ENCODE data around the gene USE1.

USE1 gene

DNA sequence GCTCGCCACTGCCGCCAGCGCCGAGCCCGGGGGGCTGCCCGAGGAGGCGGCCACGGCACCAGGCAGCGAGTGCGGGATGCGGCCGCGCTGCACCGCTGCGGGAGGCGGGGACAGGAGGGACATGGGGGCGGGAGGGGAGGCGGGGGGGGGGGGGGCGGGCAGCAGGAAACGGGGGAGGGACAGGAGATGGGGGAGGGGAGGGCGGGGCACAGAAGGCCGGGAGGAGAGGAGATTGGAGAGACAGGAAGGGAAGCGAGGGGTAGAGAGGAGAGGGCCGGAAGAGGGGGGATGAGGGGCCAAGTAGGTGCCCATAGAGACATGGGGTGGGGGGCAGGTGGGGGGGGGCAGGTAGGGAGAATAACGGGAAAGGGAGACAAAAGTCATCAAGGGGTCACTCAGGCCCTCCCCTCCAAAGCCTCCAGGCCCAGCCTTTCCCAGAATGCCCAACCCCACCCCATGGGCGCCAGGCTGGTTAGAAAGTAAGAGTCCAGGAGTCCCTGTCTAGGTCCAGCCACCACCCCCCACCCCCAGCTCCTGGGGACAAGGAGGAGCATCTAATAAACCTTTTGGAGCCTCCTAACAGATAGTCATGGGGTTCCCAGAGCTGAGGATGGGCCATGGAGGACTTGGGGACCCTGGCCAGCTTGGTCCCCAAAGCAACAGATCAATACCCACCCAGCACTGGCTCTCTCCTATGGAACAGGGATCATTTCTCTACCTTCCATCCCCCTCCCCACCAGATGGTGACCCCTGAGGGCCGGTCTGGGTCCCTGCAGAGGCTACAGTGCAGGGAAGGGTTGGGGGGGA is 21.0 kb downstream of the USE1 start:
- DNase-seq = no peak

DNA sequence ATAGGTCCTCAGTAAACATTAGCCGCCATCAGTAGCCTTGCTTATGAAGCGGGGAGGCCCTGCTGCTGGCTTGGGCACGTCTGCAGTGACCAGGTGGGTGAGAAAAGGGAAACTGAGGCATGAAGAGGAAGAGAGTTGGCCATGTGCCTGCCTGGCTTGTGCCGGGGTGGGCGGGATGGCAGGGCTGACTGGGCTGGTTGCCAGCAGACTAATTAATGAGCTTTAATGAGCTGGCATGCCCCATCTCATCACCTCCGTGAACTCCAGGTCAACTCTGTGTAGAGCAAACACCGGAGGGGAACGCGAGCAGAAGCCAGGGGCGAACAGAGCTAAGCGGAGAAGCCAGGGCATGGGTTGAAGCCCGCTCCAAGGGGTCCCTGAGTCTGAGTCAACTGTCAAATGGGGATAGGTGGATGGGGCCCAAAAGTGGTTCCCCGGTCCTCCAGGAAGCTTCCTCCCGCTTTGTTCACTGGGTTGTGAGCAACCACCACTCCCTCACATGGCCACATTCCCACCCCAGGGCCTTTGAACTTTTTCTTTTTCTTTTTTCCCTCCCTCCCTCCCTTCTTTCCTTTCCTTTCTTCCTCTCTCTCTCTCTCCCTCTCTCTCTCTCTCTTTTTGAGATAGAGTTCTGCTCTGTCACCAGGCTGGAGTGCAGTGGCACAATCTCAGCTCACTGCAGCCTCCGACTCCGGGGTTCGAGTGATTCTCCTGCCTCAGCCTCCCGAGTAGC is 21.8 kb downstream of the USE1 start:
- DNase-seq = no peak

DNA sequence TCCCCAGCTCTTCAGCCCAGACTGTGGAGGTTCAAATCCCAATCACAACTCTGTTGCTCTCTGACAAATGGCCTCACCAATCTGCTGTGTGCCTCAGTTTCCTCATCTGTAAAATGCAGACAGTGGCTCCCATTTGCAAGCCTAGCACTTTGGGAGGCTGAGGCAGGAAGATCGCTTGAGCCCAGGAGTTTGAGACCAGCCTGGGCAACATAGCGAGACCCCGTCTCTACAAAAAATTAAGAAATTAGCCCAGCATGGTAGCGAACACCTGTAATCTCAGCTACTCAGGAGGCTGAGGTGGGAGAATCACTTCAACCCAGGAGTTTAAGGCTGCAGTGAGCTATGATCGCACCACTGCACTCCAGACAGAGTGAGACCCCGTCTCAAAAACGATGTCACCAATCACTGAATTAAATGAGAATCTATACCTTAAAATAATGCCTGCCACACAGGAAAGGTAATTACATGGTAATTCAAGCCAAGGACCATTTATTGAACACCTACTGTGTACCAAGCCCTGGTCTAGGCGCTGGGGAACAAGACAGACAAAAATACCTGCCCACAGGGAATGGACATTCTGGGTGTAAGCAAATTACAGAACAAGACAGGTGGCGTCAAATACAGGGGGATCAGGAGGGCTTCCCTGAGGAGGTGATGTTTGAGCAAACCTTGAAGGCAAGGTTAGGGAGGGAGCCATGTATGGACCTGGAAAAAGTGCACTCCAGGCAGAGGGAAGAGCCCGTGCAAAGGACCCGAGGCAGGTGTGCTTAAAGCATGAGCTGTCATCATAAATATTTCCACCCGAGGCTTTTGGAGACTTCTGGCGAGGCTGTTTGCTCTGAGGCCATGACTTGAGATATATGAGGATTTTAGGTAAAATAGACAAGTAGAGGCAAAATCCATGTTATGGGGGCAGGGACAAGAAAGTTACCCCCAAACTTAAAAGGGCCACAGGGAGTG is 22.9 kb downstream of the USE1 start:
- DNase-seq = no peak

- DNase-seq = peak; percentile 40
Measured at GRCh38 chr19:17240062-17240752, 25.1 kb downstream of the USE1 start.

- DNase-seq = no peak
Measured at GRCh38 chr19:17240826-17241399, 25.8 kb downstream of the USE1 start.

DNA sequence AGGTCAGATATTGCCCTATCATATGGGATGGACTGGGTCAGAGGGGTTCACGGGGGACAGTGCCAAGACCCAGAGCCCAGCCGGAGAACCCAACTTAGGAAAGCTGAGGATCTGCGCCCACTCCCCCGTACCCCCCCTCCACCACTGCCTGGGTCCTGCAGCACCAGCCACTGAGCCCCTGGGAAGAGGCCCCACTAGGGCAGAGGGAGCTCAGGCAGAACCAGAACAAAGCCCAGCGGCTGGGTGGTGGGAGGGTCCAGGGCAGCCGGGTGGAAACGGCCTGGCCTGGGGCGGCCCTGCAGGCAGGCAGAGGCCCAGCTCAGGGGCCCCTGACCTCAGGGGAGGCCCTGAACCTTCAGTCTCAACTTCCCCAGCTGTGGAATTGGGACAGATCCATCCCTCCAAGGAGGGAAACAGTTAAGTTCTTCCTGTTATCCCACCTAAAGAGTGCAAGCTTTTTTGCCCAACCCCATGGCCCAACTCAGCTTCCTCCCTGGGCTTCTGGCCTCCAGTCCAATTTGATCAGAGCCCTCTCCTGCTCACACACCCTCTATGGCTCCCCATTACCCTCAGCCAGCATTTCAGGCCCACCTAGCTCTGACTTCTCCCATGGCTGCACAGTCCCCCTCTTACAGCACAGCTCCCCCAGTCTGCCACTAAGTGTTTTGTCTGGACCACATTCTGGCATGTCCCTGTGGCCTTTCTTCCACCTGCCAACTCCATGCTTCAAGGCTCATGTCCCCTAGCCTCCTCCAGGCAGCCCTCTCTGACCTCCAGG is 27.5 kb downstream of the USE1 start:
- no peak for DNase-seq

- DNase-seq = peak; percentile 21
Measured at GRCh38 chr19:17243211-17243829, 28.2 kb downstream of the USE1 start.

GRCh38 chr19:17243830-17244617 is 28.9 kb downstream of the USE1 start:
- DNase-seq = peak; percentile 70

DNA sequence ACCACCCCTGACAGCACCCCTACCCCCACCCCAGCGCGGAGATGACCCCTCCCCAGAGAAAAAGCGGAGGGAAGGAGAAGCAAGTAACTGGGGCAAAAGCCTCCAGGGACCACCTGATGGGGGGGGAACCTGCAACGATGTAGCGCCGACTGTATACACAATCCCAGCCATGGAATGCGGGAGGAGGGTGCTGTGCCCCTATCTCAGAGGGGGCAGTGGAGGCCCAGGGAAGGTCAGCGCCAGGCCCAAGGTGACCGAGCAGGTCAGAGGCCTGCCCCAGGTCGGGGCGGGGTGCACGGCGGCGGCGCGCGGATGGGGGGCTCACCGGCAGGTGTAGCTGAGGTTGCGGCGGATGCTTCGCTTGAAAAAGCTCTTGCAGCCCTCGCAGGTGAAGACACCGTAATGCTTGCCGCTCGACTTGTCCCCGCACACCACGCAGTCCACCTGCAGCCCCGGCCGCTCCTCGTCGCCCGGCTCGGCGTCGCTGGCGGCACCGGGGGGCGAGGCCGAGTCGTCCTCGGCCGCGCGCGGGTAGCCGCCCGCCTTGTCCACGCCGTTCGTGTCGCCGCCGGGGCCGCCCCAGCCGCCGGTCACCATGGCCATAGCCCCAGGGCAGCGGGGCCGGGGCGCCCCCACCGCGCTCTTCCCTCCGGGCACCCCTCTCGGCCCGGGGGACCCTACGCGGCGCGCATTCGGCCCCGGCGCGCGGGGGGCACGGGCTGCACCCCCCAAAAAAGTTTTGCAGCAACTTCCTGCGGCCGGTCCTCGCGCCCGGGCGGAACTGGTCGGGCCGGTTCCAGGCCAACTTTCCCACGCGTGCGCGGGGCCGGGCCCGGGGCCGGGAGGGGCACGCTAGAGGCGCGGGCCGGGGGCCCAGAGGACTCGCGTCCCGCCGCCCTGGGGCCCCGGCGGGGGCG is 29.7 kb downstream of the USE1 start:
- DNase-seq = peak; percentile 44

GRCh38 chr19:17245535-17245984 is 30.4 kb downstream of the USE1 start, which contains the start of gene NR2F6:
NR2F6 (minus strand) TSS chr19:17245919; CDS start chr19:17245220, 699 bp downstream.
- no peak for DNase-seq

DNA sequence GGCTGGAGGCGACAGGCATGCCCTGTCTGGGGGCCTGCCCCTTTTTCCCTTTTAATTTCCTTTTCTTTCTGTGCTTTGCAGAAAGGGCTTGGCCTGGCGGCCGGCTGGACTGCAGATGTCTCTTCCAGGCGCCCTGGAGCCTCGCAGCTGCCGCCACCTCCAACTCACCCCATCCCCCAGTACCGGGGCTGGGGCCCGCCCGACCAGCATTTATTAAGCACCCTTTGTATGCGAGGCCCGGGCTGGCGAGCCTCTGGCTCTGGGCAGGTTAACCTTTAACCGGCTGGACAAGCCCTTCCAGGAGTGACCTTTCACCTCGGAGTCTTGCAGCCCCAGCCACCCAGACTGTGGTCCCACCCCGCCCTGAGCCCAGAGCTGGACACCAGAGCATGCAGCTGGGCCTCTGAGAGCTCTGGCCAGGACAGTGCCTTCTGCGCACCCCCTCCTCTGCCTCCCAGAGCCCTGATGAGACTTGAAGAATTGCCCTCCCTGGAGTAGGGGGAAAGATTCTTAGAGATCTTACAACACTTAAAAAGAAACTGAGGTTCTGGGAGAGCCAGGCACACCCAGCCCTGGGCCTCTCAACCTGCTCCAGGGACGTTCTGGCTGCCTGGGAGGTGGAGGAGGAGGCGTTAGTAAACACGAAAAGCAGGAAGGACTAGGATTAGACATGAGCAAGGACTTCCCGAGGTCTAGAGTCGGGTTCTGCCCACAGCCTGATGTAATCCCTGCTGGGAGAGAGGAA is 31.7 kb downstream of the USE1 start:
- DNase-seq = no peak

GRCh38 chr19:17248011-17248776 is 33.0 kb downstream of the USE1 start:
- DNase-seq = peak; percentile 31

GRCh38 chr19:17249887-17250548 is 34.9 kb downstream of the USE1 start:
- DNase-seq = no peak

DNA sequence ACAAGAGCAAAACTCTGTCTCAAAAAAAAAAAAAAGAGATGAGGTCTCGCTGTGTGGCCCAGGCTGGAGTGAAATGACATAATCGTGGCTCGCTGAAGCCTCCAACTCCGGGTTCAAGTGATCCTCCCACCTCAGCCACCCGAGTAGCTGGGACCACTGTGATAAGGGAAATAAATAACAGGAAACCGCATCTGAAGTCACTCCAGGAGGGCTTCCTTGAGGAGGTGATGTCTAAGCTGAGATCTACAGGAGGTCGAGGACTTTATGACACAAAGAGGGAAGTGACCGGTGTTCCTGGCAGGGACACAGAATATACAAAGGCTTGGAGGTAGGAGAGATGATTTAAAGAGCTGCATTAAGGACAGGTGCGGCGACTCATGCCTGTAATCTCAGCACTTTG is 39.5 kb downstream of the USE1 start:
- no peak for DNase-seq

DNA sequence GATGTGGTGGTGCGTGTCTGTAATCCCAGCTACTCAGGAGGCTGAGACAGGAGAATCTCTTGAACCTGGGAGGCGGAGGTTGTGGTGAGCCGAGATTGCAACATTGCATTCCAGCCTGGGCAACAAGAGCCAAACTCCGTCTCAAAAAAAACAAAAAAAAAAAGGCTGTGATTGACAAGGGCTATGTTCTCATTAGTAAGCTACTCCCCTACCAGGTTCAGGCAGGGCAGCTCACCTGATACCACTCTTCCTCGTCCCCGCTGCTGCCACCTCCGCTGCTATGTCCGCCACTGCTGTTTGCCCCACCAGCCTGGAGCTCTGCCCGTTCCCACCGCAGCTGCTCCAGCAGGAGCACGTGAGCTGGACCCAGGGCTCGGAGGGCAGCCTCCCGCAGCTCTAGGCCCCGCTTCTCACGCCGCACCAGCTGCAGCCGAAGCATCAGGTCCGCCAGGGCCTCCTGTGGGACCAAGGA is 40.0 kb downstream of the USE1 start:
- DNase-seq = peak; percentile 22

- DNase-seq = no peak
Measured at GRCh38 chr19:17256130-17256529, 41.0 kb downstream of the USE1 start.
